GM18498 (cell line): ENCODE results near the gene CCL19.
A peak's percentile ranks its signal among the peaks of the same experiment; 100 is the strongest.
"Not testable (repeated sequence)": the region's sequence is repeated elsewhere in the genome, so short reads cannot be mapped to it uniquely, and the experiment has no call there.

Experiments used
- ATAC-seq: cut with Tn5 transposase; IDR thresholded peaks from one replicate; pipeline ENCODE4 v1.9.1; 2021; ENCODE audit warnings: mild to moderate bottlenecking, moderate library complexity; ENCODE audit not compliant: unreplicated experiment

The CCL19 gene

GRCh38 chr9:34690983-34691935, at the start of gene CCL19:
CCL19 (minus strand) TSS chr9:34691276; CDS start chr9:34691139, 137 bp downstream.
- no peak for ATAC-seq

GRCh38 chr9:34740176-34740575, 49.1 kb upstream of the CCL19 start:
- not testable (repeated sequence) for ATAC-seq

GRCh38 chr9:34737677-34738260, 46.7 kb upstream of the CCL19 start:
- ATAC-seq: no peak

- no peak for ATAC-seq
Measured at GRCh38 chr9:34734720-34735119, 43.6 kb upstream of the CCL19 start.

- ATAC-seq: no peak
Measured at GRCh38 chr9:34732886-34733285, 41.8 kb upstream of the CCL19 start.

- ATAC-seq: no peak
Measured at GRCh38 chr9:34732478-34732877, 41.4 kb upstream of the CCL19 start.

GRCh38 chr9:34723141-34723540, 32.1 kb upstream of the CCL19 start:
- ATAC-seq: no peak

- ATAC-seq: not testable (repeated sequence)
Measured at GRCh38 chr9:34719769-34720025, 28.6 kb upstream of the CCL19 start.

GRCh38 chr9:34719021-34719768, 28.1 kb upstream of the CCL19 start:
- ATAC-seq: no peak

- ATAC-seq: no peak
Measured at GRCh38 chr9:34717996-34718614, 27.0 kb upstream of the CCL19 start.

GRCh38 chr9:34716711-34717110, 25.6 kb upstream of the CCL19 start:
- ATAC-seq: no peak

- no peak for ATAC-seq
Measured at GRCh38 chr9:34715639-34716215, 24.7 kb upstream of the CCL19 start.

GRCh38 chr9:34714007-34714406, 22.9 kb upstream of the CCL19 start:
- no peak for ATAC-seq

- no peak for ATAC-seq
Measured at GRCh38 chr9:34712140-34712539, 21.1 kb upstream of the CCL19 start.

GRCh38 chr9:34710023-34710422, 18.9 kb upstream of the CCL19 start, which contains the start of gene CCL21:
CCL21 (minus strand) TSS chr9:34710136; CDS start chr9:34710066, 70 bp downstream.
- ATAC-seq: no peak

- no peak for ATAC-seq
Measured at GRCh38 chr9:34709196-34709978, 18.3 kb upstream of the CCL19 start.

- no peak for ATAC-seq
Measured at GRCh38 chr9:34707130-34707529, 16.1 kb upstream of the CCL19 start.

GRCh38 chr9:34701769-34702736, 11.0 kb upstream of the CCL19 start:
- peak; percentile 72 for ATAC-seq
